Heart left ventricle (tissue), 16 donors: Measurements from ENCODE around the gene ADD2. TPM values are rescaled to one million over a fixed set of nuclear protein-coding genes. Genes with fewer than 3 reads are reported as not detected.

ENCODE experiments used
- ATAC-seq, 4 donors: fragments of 200-7000 bp; cut with Tn5 transposase; one replicate each; pipeline ENCODE4 v1.9.1; 2020 to 2022; ENCODE audit warnings: moderate library complexity in 4 of 4, mild to moderate bottlenecking in 3 of 4, moderate number of reproducible peaks in 1 of 4
- DNase-seq, 5 donors: peaks; one replicate each; pipeline ENCODE4 v3.0.0-alpha.2; 2020
- H3K27ac ChIP-seq, 12 donors: fragments of 200-600 bp; sonication (generic) in 4 of 12; one replicate each; pipeline versions ENCODE4 v1.5.0 to v1.8.0; 2016 to 2022; ENCODE audit warnings: mild to moderate bottlenecking in 2 of 12
- H3K27me3 ChIP-seq, 9 donors: fragments of 200-600 bp; sonication (generic) in 2 of 9; one replicate each; pipeline versions ENCODE4 v1.5.1 to v1.8.0; 2016 to 2022; ENCODE audit warnings: mild to moderate bottlenecking in 3 of 9
- H3K36me3 ChIP-seq, 9 donors: fragments of 200-600 bp; sonication (generic) in 2 of 9; one replicate each; pipeline versions ENCODE4 v1.5.0 to v1.8.0; 2018 to 2022; ENCODE audit warnings: mild to moderate bottlenecking in 2 of 9
- H3K4me1 ChIP-seq, 12 donors: fragments of 200-600 bp; sonication (generic) in 4 of 12; one replicate each; pipeline versions ENCODE4 v1.5.0 to v1.8.0; 2016 to 2022; ENCODE audit warnings: mild to moderate bottlenecking in 3 of 12
- H3K4me3 ChIP-seq, 12 donors: fragments of 200-600 bp; sonication (generic) in 4 of 12; one replicate each; pipeline versions ENCODE4 v1.5.0 to v1.8.0; 2017 to 2022; ENCODE audit warnings: mild to moderate bottlenecking in 9 of 12, moderate library complexity in 4 of 12
- H3K9me3 ChIP-seq, 12 donors: fragments of 200-600 bp; sonication (generic) in 4 of 12; one replicate each; pipeline versions ENCODE4 v1.5.0 to v1.8.0; 2016 to 2022; ENCODE audit warnings: mild to moderate bottlenecking in 1 of 12
- CTCF ChIP-seq, 12 donors: fragments of 200-600 bp; sonication (generic) in 4 of 12; IDR thresholded peaks; one replicate each; pipeline versions ENCODE4 v1.5.0 to v1.8.0; 2018 to 2022; ENCODE audit warnings: antibody characterized with exemption in 12 of 12, mild to moderate bottlenecking in 5 of 12
- POLR2A ChIP-seq, 2 donors: fragments of 450-650 bp; IDR thresholded peaks; one replicate each; pipeline ENCODE4 v1.6.1; 2017; ENCODE audit warnings: antibody characterized with exemption in 2 of 2, mild to moderate bottlenecking in 2 of 2, moderate library complexity in 2 of 2
- WGBS, 4 donors: extraction: QIAGEN DNeasy Blood & Tissue Kit in 2 of 4; methylation state at CpG; one replicate each; pipeline versions ENCODE4 v1.1.5 to v1.1.7; 2013 to 2018; 5-methylcytosine and 5-hydroxymethylcytosine counted together
- intact Hi-C, 10 donors: fragments of 100-400 bp; cut with DNase I; formaldehyde crosslinking; loops; one replicate each; pipeline versions ENCODE4 v1.11.1 to v1.14.2; 2022
- polyA plus RNA-seq, 2 donors: library from polyadenylated mRNA; stranded (reverse); fragments of 200-250 nt; gene quantifications; one replicate each; pipeline ENCODE4 v1.2.3, GENCODE V29; 2013
- total RNA-seq, 9 donors: library from RNA; depleted of rRNA in 2 of 9; stranded (reverse); fragments of >200 nt in 2 of 9; fragmentation: NEBNext Ultra II Directional in 3 of 9; extraction: Animal tissue kit (Norgen Biotek cat#: 25700) in 3 of 9; gene quantifications; one replicate each; pipeline versions ENCODE4 v1.1.0 to v1.2.4, GENCODE V29; 2016 to 2023
- donor health status: ischemic (EF 13 %, LVEDD 7.1; RV severe dilation, severe dysfunction).
- donor health status: healthy with polysubstance abuse.
- donor health status: DM: no; HTN: yes; CAD: no.
- donor health status: DM: no; HTN: no; CAD: no.
- donor health status: ischemic (EF 25% LVEDD 6.9; RV normal size, moderate dysfunction).
- donor health status: ischemic (EF 25% LVEDD 5.7; RV mildly dilated, moderate dysfunction).
- donor health status: healthy.
- donor health status: DM: yes; HTN: yes; CAD: no.
- donor health status: ischemic (EF 35%, LVEDD 5.7; RV mildly dilated, moderate dysfunction).
- donor health status: nonischemic (EF 11% LVEDD 7.7; RV severe dilation, severe dysfunction).
- donor health status: DM: yes; HTN: yes; CAD: no.
- donor health status: PGD.
- donor health status: ischemic (EF 29% LVEDD 5.4; RV normal size, mild dysfunction).
- donor health status: nonischemic (EF 23%, LVEDD 6.1; RV moderate dilation, normal function).

The ADD2 gene
- total and polyA plus RNA-seq, 11 donors = 0.49 to 7.3 (median 3.0) TPM

DNA sequence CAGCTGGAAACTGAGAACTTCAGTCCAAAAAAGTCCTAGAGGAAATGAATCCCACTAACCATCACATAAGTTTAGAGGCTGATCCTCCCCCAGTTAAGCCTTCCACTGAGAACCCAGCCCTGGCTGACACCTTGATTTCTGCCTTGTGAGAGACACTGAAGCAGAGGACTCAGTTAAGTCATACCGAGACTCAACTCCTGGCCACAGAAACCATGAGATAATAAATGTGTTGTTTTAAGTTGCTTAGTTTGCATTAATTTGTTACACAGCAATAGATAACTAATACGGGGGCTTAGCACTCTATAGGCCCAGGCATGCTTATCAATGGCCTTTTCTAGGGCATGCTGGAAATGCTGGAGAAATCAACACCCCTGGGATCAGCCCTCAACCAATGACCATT is 3.4 kb upstream of the ADD2 start:
- ATAC-seq (no peak), DNase-seq (no peak)
- Histone ChIP-seq H3K4me3 (no peak overlapping the region), H3K9me3 (peaks cover 0 to 3% (median 0%) of the 10 kb centered on the region in 12 donors), H3K27me3 (peaks cover 7 to 62% (median 21%) of the 10 kb centered on the region in 9 donors), H3K36me3 (no peaks in the 10 kb centered on the region), H3K4me1 (peaks cover 6 to 20% (median 13%) of the 10 kb centered on the region in 12 donors), H3K27ac (no peak overlapping the region)
- intact Hi-C loops = no loop called here
- 67 to 82% (median 79%) methylated on average over 2 of the region's 2 CpGs for WGBS, 4 donors
- TF ChIP-seq POLR2A (IDR thresholded peaks at IDR 0.05) = no peak
- TF ChIP-seq CTCF (IDR thresholded peaks at IDR 0.05) = no peak

DNA sequence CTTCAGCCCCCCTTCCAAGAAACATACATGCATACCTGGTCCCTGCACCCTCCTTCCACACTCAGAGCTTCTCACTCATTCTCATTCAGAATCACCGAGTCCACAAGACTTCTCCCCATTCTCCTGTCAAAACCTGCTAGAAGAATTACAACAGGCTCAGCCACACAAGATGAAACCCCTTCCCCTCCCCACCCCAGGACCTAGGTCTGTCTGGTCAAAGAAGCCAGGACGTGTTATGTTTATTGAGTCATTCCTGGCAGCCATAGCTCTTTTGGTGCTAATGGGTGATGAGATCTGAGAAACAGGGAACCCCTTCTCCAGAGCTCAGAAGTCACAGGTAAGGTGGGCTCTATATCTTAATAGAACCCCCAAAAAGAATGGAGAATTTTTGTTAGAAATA is 1.4 kb upstream of the ADD2 start:
- no peak for ATAC-seq
- WGBS, 4 donors = 64 to 88% (median 86%) methylated on average over 2 of the region's 2 CpGs
- Histone ChIP-seq H3K27ac (no peak overlapping the region), H3K9me3 (no peaks in the 10 kb centered on the region), H3K4me1 (peaks cover 6 to 20% (median 14%) of the 10 kb centered on the region in 12 donors), H3K4me3 (no peak overlapping the region), H3K27me3 (peaks cover 5 to 63% (median 25%) of the 10 kb centered on the region in 9 donors), H3K36me3 (no peaks in the 10 kb centered on the region)
- intact Hi-C loops = loop anchor here in 1 of 10 donors (5.0 kb wide), 2 partner anchors 82 to 117 kb away; no protein-coding TSS in a partner anchor
- no peak for TF ChIP-seq POLR2A (IDR thresholded peaks at IDR 0.05)
- no peak for TF ChIP-seq CTCF (IDR thresholded peaks at IDR 0.05)
- DNase-seq = no peak

GRCh38 chr2:70768590-70769085 is 638 bp upstream of the ADD2 start:
- H3K27ac ChIP-seq = no peak overlapping the region
- peaks cover 6 to 20% (median 14%) of the 10 kb centered on the region in 12 donors for H3K4me1 ChIP-seq
- intact Hi-C loops = loop anchor here in 1 of 10 donors (5.0 kb wide), 2 partner anchors 81 to 116 kb away; no protein-coding TSS in a partner anchor
- no peak for DNase-seq
- ATAC-seq = no peak
- no peaks in the 10 kb centered on the region for H3K9me3 ChIP-seq
- H3K27me3 ChIP-seq = peaks cover 5 to 70% (median 32%) of the 10 kb centered on the region in 9 donors
- WGBS, 4 donors = 57 to 72% (median 65%) methylated on average over 7 of the region's 7 CpGs
- H3K4me3 ChIP-seq = peak overlapping the region in 2 of 12 donors; percentile 51 to 65
- no peaks in the 10 kb centered on the region for H3K36me3 ChIP-seq
- TF ChIP-seq POLR2A (IDR thresholded peaks at IDR 0.05) (no peak), CTCF (IDR thresholded peaks at IDR 0.05) (no peak)

GRCh38 chr2:70767079-70767698 is 811 bp downstream of the ADD2 start:
- Histone ChIP-seq H3K27me3 (peaks cover 5 to 57% (median 32%) of the 10 kb centered on the region in 9 donors), H3K27ac (peak overlapping the region in 2 of 12 donors; percentile 3 to 44), H3K9me3 (no peaks in the 10 kb centered on the region), H3K4me1 (peaks cover 6 to 20% (median 14%) of the 10 kb centered on the region in 12 donors), H3K36me3 (no peaks in the 10 kb centered on the region), H3K4me3 (peak overlapping the region; percentile 4 to 65 (median 56))
- ATAC-seq (peak in 3 of 4 donors; percentile 32 to 58 (median 55)), DNase-seq (no peak)
- WGBS, 4 donors = 0 to 1% (median 1%) methylated on average over 32 to 51 of the region's 51 CpGs
- TF ChIP-seq POLR2A (IDR thresholded peaks at IDR 0.05) (no peak), CTCF (IDR thresholded peaks at IDR 0.05) (no peak)
- intact Hi-C loops = loop anchor here in 1 of 10 donors (5.0 kb wide), 2 partner anchors 80 to 115 kb away; no protein-coding TSS in a partner anchor
